SIG-M5 (cell line): ENCODE measurements around the gene POLK.
A peak's percentile ranks its signal among the peaks of the same experiment; 100 is the strongest.
"Not testable (repeated sequence)": the region's sequence is repeated elsewhere in the genome, so short reads cannot be mapped to it uniquely, and the experiment has no call there.

Experiments
- DNase-seq: peaks from one replicate; lab custom pipeline; 2025; lab: John Stamatoyannopoulos, UW

The POLK gene

DNA sequence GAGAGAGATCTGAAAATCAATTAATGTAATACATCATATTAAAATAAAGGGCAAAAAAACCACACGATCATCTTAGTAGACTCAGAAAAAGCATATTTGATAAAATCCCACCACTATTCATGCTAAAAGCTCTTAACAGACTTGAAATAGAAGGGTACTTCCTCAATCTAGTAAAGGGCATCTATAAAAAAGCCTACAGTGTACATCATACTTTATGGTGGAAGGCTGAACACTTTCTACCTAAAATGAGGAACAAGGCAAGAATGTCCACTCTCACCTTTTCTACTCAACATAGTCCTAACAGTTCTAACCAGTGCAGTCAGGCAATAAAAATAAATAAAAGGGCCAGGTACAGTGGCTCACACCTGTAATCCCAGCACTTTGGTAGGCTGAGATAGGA is 38.9 kb downstream of the POLK start:
- no peak for DNase-seq

DNA sequence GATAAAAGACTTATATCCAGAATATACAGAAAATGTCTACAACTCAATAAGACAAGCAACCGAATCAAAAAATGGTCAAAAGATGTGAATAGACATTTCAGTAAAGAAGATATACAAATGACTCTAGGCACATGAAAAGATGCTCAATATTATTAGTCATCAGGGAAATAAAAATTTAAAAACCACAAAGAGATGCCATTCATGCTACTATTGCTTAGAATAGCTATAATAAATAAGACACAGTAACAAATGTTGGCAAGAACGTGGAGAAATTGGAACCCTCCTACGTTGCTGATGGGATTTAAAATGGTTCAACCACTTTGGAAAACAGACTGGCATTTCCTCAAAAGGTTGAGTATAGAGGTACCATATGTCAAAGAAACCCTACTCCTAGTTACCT is 39.8 kb downstream of the POLK start:
- DNase-seq, result no peak

DNA sequence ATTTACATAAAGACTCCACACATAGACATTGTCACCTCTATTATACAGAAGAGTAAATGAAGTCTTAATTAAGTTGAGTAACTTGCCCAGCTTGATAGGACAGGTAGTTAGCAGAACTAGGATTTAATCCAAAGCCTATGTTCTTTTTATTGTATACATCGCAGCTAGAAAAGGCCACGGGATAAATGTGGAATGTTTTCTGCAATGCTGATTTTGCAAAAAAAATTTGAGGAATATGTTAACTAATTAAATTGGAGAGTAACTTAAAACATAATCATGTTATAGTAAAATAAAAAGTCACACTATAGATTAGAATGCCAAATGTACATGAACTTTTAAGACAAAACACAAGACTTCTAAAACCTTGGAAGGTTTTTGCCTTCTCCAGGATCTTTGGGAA is 41.1 kb downstream of the POLK start:
- no peak for DNase-seq

DNA sequence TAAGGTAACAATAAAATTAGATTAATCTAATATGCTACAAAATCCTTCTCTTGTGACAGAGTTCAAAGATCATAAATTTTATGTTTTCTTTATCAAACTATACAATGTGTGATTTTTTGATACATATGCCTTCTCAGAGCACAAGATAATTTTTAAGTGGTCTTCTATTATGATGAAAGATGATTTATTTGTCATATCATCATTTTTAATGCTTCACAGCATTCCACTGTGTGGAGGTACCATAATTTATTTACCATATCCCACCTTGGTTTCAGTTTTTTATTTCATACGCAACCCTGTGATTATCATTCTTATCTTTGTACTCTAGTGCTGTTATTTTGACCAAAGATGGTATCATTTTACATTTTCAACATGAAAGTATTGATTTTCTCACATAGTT is 41.7 kb downstream of the POLK start:
- no peak for DNase-seq

DNA sequence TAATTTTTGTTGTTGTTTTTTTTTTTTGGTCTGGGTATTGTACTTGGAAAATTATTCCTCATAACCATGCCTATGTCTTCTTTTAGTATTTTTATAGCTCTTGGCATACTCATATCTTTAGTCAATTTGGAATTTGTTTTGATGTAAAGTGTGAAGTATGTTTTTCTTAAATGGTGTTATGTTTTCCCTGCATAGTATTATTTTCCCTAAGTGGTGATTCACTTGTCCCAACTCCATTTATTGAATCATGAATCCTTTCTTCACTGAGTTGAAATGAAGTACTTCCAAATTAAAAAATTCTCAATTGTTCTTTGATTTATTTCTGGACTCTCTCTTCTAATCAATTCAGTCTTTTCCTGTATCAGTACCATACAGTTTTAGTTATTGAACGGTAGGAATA is 46.5 kb downstream of the POLK start:
- no peak for DNase-seq

DNA sequence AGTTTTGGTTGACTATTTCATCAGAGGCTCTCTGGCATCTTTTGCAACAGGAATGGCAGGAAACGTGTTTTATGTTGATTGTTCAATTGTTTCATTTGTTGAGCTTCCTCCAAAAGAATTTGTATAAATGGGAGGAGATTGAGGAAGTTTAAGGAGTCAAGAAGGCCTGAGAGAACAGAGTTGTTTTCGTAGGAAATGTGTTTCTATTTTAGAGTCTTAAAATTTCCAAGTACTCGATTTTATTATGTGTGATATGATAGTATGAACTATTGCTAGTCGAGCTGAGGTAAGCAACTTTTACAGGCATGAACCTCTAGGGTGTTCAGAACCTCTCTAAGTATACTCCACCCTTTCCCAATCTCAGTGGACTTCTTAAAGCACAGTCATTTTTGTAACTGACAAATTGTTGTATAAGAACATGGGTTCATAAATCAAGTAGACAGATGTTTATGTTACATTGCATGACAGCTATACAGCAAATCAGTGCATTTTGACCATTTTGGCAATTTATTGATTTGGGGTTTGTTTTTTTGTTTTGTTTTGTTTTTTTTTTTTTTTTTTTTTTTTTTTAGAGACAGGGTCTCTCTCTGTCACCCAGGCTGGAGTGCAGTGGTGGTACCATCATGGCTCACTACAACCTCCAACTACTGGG is 47.4 kb downstream of the POLK start:
- no peak for DNase-seq

DNA sequence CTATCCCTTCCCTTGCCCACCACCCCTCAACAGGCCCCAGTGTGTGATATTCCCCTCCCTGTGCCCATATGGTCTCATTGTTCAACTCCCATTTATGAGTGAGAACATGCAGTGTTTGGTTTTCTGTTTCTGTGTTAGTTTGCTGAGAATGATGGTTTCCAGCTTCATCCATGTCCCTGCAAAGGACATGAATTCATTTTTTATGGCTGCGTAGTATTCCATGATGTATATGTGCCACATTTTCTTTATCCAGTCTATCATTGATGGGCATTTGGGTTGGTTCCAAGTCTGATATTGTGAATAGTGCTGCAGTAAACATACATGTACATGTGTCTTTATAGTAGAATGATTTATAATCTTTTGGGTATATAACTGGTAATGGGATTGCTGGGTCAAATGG is 49.0 kb downstream of the POLK start:
- DNase-seq, result not testable (repeated sequence)

DNA sequence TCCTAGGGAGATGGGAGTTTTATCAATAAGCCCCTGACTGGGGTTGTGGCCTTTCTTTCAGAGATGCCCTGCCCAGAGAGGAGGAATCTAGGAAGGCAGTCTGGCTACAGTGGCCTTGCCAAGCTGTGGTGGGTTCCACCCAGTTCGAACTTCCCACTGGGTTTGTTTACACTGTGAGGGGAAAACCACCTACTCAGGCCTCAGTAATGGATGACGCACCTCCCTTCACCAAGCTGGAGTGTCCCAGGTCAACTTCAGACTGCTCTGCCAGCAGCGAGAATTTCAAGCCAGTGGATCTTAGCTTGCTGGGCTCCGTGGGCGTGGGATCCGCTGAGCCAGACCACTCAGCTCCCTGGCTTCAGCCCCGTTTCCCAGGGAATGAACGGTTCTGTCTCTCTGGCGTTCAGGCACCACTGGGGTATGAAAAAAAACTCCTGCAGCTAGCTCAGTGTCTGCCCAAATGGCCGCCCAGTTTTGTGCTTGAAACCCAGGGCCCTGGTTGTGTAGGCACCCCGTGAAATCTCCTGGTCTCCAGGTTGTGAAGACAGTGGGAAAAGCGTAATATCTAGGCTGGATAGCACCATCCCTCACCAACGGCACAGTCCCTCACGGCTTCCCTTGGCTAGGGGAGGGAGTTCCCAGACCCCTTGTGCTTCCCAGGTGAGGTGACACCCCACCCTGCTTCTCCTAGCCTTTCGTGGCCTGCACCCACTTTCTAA is 54.5 kb downstream of the POLK start:
- not testable (repeated sequence) for DNase-seq

DNA sequence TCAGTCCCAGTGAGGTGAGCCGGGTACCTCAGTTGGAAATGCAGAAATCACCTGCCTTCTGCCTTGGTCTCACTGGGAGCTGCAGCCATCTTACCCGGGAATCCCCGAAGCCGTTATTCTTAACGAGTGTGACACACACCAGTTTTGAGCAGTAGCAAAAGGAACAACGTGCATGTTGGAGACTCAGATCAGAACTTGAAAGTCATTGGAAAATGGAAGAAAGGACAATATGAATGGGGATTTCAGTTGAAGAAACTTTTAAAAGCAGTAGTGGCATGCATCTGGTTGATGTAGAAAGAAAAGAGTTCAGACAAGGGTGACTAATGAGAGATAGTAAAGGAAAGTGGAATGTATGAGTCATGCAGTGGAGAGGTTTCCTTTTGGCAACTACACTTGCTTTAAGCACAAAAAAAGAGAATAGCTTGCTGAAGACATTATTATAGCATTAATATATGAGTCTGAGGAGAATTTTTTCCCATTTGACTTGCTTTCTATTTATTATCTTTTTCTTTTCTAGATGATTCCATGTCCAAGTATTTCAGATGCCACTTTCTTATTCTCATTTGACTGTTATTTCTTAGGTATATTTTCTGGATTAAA is 55.1 kb downstream of the POLK start:
- peak; percentile 71 for DNase-seq

DNA sequence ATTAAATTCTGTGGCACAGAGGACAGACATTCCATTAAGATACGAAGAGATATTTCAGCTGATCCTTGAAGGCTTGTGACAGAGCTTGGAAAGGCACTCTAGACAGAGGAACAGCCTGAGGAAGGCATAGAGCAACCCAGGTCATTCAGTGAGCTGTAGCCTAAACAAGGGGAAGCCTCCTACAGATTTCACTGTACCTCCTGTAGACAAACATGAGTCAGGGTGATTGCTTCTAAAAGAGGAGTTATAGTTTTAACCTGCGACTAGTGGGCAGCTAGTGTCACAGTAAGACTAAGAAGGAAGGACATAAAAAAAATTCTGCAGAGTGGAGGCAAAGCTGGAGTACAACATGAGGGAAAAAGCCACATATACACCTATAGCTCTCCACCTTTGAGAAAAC is 56.0 kb downstream of the POLK start:
- peak; percentile 3 for DNase-seq

DNA sequence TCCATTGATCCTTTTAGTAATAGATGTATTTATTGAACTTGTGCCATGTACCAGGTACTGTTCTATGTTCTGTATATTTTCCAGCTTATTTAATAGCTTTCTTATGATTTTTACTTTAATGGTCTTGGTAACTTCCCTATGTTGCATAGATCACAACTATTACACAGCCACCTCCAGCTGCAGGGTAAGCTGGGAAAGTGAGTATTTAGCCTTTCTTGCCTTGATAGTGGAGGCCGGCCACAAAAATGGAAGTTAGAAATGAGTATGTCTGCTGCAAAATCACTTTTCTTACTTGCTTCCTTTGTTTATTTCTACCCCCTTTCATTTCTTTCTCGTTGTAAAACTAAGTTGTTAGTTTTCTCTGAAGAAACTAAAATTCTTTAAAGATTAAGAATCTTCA is 56.5 kb downstream of the POLK start:
- no peak for DNase-seq

DNA sequence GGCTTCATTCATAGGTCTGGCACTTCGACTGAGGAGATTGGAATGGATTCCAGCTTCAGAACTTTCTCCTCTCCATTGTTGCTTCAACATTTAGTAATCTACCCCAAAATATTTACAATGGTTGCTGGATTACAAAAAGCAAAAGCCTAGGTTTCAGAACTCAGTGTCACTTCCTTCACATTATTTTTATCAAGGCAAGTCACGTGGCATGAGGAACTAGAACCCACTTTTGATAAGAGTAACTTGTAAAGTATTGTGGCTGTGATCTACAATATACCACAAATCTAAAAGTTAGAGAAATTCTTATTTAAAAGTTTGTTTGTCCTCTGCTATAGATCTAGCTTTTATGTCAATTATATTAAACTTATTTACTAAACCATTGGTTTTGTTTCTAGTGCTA is 59.9 kb downstream of the POLK start:
- no peak for DNase-seq

DNA sequence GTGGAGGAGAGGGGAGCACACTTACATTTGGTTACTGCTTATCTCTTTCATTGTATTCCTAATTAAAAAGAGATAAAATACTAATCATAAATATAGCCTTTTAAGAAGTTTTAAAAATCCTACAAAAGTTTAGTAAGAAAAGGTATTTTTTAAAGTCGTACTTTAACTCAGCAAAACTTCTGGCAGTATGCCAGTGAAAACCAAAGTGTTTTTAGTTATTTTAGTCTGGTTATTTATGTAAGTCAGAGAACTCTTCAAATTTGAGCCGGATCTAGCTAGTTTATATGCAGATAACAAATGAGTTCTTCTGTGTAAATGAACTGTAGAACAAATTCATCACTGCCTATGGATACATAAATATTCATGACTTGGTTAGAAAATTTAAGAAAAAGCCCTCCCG is 63.1 kb downstream of the POLK start:
- DNase-seq, result no peak

DNA sequence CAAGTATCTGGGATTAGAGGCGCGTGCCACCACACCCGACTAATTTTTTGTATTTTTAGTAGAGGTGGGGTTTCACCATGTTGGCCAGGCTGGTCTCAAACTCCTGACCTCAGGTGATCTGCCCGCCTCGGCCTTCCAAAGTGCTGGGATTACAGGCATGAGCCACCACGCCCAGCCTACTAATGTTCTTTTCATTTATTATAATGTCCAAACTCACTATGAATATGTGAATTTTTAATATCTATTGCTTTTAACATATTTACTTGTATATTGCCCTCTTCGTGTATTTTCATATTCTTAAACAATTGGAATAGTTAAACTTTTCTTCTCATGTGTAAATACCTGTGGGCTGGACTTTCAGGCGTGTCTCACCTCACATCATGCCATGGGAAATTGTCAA is 66.6 kb downstream of the POLK start:
- DNase-seq, result not testable (repeated sequence)

DNA sequence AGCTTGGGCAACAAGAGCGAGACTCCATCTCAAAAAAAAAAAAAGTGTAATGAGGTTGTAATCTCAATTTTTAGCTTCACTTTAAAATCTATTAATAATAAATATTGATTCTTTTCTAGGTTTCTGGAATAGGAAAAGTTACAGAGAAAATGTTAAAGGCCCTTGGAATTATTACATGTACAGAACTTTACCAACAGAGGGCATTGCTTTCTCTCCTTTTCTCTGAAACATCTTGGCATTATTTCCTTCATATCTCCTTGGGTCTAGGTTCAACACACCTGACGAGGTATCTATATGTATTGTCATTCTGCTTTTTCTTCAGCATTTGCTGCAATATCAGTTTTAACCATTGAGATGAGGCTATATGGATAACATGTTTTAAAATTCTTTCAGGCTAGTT is 73.0 kb downstream of the POLK start:
- no peak for DNase-seq

DNA sequence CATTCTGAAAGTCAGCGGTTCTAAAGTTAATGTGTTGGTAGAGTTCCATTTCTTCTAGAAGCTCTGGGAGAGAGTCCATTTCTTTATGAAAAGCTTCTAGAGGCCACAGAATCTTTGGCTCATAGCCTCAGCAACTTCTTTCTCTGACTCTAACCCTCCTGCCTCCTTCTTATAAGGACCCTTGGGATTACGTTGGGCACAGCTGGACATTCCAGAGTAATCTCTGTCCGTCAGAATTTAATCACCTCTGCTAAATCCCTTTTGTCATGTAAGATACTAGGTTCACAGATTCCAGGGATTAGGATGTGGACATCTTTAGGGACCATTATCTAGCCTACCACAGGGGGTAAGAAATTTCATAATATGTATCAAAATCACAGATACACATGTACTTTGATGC is 77.0 kb downstream of the POLK start:
- DNase-seq, result no peak

DNA sequence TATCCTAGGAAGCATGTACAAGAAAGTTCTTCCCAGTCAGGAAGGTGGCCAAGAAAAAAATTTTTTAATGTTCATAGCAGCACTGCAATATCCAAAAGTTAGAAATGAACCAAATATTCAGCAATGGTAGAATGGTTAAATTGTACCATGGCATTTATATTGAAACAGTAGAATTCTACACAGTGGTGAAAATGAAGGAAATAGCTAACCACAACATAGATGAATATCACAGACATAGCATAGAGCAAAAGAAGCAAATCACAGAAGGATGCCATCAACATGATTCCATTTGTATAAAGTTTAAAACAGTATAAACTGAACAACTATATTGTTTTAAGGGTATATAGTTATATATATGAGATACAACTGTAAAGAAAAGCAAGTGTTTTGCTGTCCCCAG is 88.8 kb downstream of the POLK start:
- DNase-seq, result no peak

DNA sequence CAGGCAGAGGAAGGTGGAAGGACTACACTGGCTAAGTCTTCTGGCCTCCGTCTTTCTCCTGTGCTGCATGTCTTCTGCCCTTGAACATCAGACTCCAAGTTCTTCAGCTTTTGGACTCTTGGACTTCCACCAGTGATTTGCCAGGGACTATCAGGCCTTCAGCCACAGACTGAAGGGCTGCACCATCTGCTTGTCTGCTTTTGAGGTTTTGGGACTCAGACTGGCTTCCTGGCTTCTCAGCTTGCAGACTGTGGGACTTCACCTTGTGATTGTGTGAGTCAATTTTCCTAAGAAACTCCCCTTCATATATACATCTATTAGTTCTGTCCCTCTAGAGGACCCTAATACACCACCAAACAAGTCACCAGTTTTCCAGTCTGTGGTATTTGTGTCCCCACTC is 89.9 kb downstream of the POLK start:
- DNase-seq, result no peak

DNA sequence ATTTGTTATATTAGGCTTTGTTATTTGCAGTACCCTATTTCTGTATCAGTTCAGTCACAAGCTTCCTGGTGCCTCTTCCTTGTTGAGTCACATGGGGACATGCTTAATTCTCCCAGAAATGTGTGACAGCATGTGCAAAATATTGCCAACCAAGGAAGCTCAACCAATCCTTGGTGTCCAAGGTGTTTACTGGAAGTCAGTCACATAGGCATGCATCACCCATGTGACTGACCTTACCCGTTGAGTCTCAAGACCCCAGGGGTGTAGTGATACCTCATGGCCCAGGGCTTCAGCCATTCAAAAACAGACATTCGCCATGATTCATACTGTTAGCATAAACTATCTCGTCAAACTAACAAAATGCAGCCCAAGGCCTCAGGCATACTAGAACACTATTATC is 90.3 kb downstream of the POLK start:
- no peak for DNase-seq

DNA sequence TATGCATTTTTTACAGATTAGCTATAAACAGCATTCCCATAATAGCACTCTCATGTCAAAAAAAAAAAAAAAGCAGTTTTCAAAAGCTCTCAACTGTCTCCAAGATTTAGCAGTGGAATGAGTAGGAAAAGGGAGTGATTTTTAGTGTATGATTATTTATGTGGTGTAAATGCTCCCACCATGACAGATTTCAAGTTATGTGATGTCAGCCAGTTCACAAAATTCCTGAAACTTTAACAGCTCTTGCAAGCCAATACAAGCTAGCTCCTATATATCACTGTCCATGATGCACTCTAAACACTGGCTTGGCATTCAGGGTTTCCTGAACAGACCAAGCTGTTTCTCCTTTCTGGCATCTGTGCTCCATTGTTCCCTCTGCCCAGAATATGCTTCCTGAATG is 91.7 kb downstream of the POLK start:
- no peak for DNase-seq

DNA sequence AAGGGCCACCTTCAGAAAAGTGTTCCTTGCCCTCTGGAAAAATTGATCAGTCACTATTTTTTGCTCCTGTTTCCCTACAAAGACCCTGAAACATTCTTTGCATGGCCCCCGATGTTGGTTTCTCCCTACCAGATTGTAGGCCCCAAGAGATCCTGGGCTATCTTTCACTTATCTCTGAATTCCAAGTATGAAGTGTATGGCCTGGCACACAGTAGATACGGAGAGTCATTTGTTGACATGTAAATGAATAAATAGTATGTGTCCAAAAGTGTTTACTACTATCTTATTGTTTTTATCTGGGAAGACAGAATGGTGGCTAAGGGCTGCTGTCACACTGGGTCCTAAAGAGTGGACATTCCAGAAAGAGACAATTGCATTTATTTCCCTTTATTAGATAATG is 92.1 kb downstream of the POLK start:
- no peak for DNase-seq

DNA sequence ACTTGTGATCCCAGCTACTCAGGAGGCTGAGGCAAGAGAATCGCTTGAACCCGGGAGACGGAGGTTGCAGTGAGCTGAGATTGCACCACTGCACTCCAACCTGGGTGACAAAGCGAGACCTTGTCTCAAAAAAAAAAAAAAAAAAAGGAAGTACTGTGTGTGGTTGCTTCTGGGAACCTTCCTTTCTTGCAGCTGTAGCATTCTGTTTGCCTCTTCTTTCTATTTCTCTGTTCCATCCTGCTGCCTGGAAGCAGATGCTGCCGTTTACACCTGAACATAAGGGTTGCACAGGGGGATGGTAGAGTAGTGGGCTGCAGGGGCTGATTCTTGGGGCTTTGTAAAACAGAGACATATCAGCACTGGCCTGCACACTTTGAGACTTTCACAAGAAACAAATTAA is 95.7 kb downstream of the POLK start:
- DNase-seq, result not testable (repeated sequence)

DNA sequence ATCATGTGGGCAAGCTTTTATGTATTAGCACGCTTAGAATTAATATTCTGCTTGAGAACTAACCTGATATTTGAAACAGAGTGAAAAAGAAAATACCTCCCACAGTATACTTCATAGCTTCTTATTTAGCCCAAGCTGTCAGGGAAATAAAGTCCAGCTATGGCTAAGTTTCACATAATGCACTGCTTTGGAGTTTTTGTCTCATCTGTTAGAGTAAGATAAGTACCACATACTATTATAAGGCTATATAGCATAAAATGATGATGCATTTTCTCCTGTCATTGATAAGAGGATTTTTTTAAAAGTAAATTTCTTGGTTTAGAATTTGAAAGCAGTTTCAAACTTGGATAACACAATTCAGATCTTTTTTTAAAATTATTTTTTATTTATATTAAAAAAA is 97.2 kb downstream of the POLK start:
- DNase-seq, result no peak

DNA sequence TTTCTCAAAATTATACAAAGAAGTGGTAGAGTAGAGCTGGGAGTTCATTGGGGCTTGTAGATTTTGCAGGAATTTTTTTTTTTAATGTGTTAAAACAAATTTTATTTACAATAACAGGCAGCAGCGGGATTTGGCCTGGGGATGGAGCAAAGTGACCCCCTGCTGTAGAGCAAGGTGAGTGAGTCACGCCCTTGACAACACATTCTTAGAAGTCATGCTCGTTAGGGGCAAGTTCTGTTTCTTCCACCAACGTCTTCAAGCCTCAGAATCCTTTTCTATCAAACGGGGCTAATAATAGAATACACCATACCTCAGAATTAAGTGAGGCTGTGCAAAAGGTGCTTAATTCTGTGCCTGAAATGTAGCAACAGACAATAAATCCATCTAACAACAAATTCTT is 98.5 kb downstream of the POLK start:
- no peak for DNase-seq
